A549 (cell line): ENCODE results near the gene BUD31. TPM values are rescaled to one million over a fixed set of nuclear protein-coding genes. Genes with fewer than 3 reads are reported as not detected.
A peak's percentile ranks its signal among the peaks of the same experiment; 100 is the strongest.

Source experiments
- ATAC-seq, 2 experiments: fragments of 200-7000 bp in 1 of 2; fragments of >200 bp in 1 of 2; cut with Nextera tagmentation in 1 of 2; cut with Tn5 transposase in 1 of 2; 3 replicates each; pipeline versions ENCODE4 v1.8.0 to v1.9.1; 2018 to 2020; ENCODE audit warnings: mild to moderate bottlenecking in 1 of 2, moderate library complexity in 1 of 2
- CTCF ChIA-PET: fragments of 300-600 bp; sonication (Branson Sonifier 250); formaldehyde crosslinking; extraction: SDS; loops from one replicate; lab custom pipeline; 2021; ENCODE audit warnings: antibody characterized with exemption, inconsistent platforms; lab: Yijun Ruan, JAX
- POLR2A ChIA-PET: fragments of 350-600 bp; formaldehyde crosslinking; extraction: SDS; loops from one replicate; lab custom pipeline; 2021; ENCODE audit warnings: antibody characterized with exemption, inconsistent platforms; lab: Yijun Ruan, JAX
- DNase-seq, 2 experiments: peaks; one replicate each; pipeline versions ENCODE4 v3.0.0 to v3.0.0-alpha.2; 2011 to 2016; ENCODE audit warnings: low read depth in 1 of 2, low spot score in 1 of 2
- FAIRE-seq: peaks from 2 replicates; lab custom pipeline; 2011; peaks lifted over from hg19 to GRCh38; lab: Jason Lieb, UNC
- H3K27ac ChIP-seq, 2 experiments: fragments of >200 bp; sonication (Bioruptor Twin); formaldehyde crosslinking; 3 replicates each; pipeline ENCODE4 v1.5.1; 2016 to 2017
- H3K4me1 ChIP-seq: fragments of >200 bp; sonication (Bioruptor Twin); formaldehyde crosslinking; 3 replicates; pipeline ENCODE4 v1.6.1; 2016
- H3K4me2 ChIP-seq: fragments of >200 bp; sonication (Bioruptor Twin); formaldehyde crosslinking; 3 replicates; pipeline ENCODE4 v1.6.1; 2016
- H3K4me3 ChIP-seq: fragments of >200 bp; sonication (Bioruptor Twin); formaldehyde crosslinking; 3 replicates; pipeline ENCODE4 v1.5.1; 2016
- H3K9me3 ChIP-seq: fragments of >200 bp; sonication (Bioruptor Twin); formaldehyde crosslinking; 3 replicates; pipeline ENCODE4 v1.6.1; 2016
- CBX8 ChIP-seq: fragments of 200-600 bp; sonication (generic); IDR thresholded peaks from 2 replicates; pipeline ENCODE4 v1.6.1; 2016
- CHD2 ChIP-seq: fragments of 150-350 bp; IDR thresholded peaks from 2 replicates; pipeline ENCODE4 v1.6.1; 2014; ENCODE audit warnings: low read length; ENCODE audit not compliant: partially characterized antibody
- FOSB ChIP-seq: fragments of 250-450 bp; sonication (Bioruptor Pico); IDR thresholded peaks from 2 replicates; pipeline ENCODE4 v1.5.0; 2020; ENCODE audit warnings: mild to moderate bottlenecking, moderate library complexity
- FOSL2 ChIP-seq, 2 experiments: fragments of 450-650 bp in 1 of 2; fragments of >200 bp in 1 of 2; sonication (Bioruptor Twin) in 1 of 2; formaldehyde crosslinking; IDR thresholded peaks; 2 replicates each; pipeline versions ENCODE4 v1.5.0 to v1.6.1; 2016 to 2020; ENCODE audit warnings: mild to moderate bottlenecking in 1 of 2, moderate library complexity in 1 of 2
- HEYL ChIP-seq: fragments of 250-450 bp; sonication (Bioruptor Pico); IDR thresholded peaks from 2 replicates; pipeline ENCODE4 v1.8.0; 2021; ENCODE audit warnings: mild to moderate bottlenecking, moderate library complexity
- JUNB ChIP-seq: fragments of >200 bp; sonication (Bioruptor Twin); formaldehyde crosslinking; IDR thresholded peaks from 2 replicates; pipeline ENCODE4 v1.6.1; 2016
- MYC ChIP-seq: IDR thresholded peaks from 2 replicates; pipeline ENCODE4 v1.6.1; 2012; ENCODE audit warnings: mild to moderate bottlenecking, inconsistent platforms, low read length, improper control_type of control experiment, borderline replicate concordance
- NR3C1 ChIP-seq: fragments of >200 bp; sonication (Bioruptor Twin); formaldehyde crosslinking; IDR thresholded peaks from 3 replicates; pipeline ENCODE4 v1.6.1; 2017
- POLR2AphosphoS2 ChIP-seq: conservative IDR thresholded peaks from 2 replicates; pipeline ENCODE4 v1.6.1; 2012; ENCODE audit warnings: low read length, improper control_type of control experiment, inconsistent platforms
- RARB ChIP-seq: fragments of 250-450 bp; sonication (Bioruptor Pico); IDR thresholded peaks from 2 replicates; pipeline ENCODE4 v1.8.0; 2021; ENCODE audit warnings: mild to moderate bottlenecking, moderate library complexity
- RFX5 ChIP-seq: fragments of 450-650 bp; IDR thresholded peaks from 2 replicates; pipeline ENCODE4 v1.7.1; 2014; ENCODE audit warnings: antibody characterized with exemption, mild to moderate bottlenecking, moderate library complexity
- RNF2 ChIP-seq: fragments of 200-600 bp; sonication (generic); IDR thresholded peaks from 2 replicates; pipeline ENCODE4 v1.6.1; 2016; ENCODE audit warnings: low read depth, mild to moderate bottlenecking, antibody characterized with exemption, moderate library complexity, borderline replicate concordance
- SMC3 ChIP-seq: fragments of >200 bp; sonication (Bioruptor Twin); formaldehyde crosslinking; IDR thresholded peaks from 3 replicates; pipeline ENCODE4 v1.6.1; 2018; ENCODE audit warnings: inconsistent platforms
- SREBF2 ChIP-seq: fragments of 450-650 bp; IDR thresholded peaks from 2 replicates; pipeline ENCODE4 v1.6.1; 2014; ENCODE audit warnings: mild to moderate bottlenecking, moderate library complexity
- USF2 ChIP-seq: fragments of 450-650 bp; IDR thresholded peaks from 2 replicates; pipeline ENCODE4 v1.6.1; 2014; ENCODE audit warnings: antibody characterized with exemption
- ZNF302 ChIP-seq: fragments of 250-450 bp; sonication (Bioruptor Pico); IDR thresholded peaks from 2 replicates; pipeline ENCODE4 v1.9.0; 2021; ENCODE audit warnings: inconsistent platforms, mild to moderate bottlenecking, moderate library complexity
- WGBS: methylation state at CpG from one replicate; pipeline ENCODE4 v1.1.6; 2017; ENCODE audit errors: missing lambda C conversion rate; 5-methylcytosine and 5-hydroxymethylcytosine counted together
- polyA plus RNA-seq, 4 experiments: library from polyadenylated mRNA; depleted of rRNA in 3 of 4; stranded (reverse); fragments of >200 nt; fragmentation: RNase III in 1 of 4; extraction: RNeasy Plus Mini Kit Qiagen cat#74134 plus additional on column Dnase treatment in 1 of 4; gene quantifications; 2 replicates in 3 of 4; 3 replicates in 1 of 4; pipeline ENCODE4 v1.2.3, GENCODE V29; 2011 to 2017
- TF ChIP-seq, protein P1 (sequence below): fragments of 200-600 bp; sonication (generic); IDR thresholded peaks from 2 replicates; pipeline ENCODE4 v1.6.1; 2016; ENCODE audit warnings: antibody characterized with exemption, mild to moderate bottlenecking, moderate library complexity
- TF ChIP-seq, protein P2 (sequence below): fragments of 250-450 bp; sonication (Bioruptor Pico); IDR thresholded peaks from 2 replicates; pipeline ENCODE4 v1.5.0; 2020; ENCODE audit warnings: low read depth, mild to moderate bottlenecking, moderate library complexity
- TF ChIP-seq, protein P3 (sequence below): fragments of 150-350 bp; IDR thresholded peaks from 2 replicates; pipeline ENCODE4 v1.6.1; 2014; ENCODE audit warnings: low read depth, mild to moderate bottlenecking, low read length

Gene BUD31
- polyA plus RNA-seq, 2 of the 4 experiments (the other 2 are of a cell fraction), result 96.5 to 105 TPM

- TF ChIP-seq, protein P1, sequence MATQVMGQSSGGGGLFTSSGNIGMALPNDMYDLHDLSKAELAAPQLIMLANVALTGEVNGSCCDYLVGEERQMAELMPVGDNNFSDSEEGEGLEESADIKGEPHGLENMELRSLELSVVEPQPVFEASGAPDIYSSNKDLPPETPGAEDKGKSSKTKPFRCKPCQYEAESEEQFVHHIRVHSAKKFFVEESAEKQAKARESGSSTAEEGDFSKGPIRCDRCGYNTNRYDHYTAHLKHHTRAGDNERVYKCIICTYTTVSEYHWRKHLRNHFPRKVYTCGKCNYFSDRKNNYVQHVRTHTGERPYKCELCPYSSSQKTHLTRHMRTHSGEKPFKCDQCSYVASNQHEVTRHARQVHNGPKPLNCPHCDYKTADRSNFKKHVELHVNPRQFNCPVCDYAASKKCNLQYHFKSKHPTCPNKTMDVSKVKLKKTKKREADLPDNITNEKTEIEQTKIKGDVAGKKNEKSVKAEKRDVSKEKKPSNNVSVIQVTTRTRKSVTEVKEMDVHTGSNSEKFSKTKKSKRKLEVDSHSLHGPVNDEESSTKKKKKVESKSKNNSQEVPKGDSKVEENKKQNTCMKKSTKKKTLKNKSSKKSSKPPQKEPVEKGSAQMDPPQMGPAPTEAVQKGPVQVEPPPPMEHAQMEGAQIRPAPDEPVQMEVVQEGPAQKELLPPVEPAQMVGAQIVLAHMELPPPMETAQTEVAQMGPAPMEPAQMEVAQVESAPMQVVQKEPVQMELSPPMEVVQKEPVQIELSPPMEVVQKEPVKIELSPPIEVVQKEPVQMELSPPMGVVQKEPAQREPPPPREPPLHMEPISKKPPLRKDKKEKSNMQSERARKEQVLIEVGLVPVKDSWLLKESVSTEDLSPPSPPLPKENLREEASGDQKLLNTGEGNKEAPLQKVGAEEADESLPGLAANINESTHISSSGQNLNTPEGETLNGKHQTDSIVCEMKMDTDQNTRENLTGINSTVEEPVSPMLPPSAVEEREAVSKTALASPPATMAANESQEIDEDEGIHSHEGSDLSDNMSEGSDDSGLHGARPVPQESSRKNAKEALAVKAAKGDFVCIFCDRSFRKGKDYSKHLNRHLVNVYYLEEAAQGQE, result no peak
- TF ChIP-seq NR3C1 (no peak), RARB (CRISPR knock-in tag) (no peak), CBX8 (no peak), ZNF302 (CRISPR knock-in tag) (no peak)
- TF ChIP-seq, protein P2, sequence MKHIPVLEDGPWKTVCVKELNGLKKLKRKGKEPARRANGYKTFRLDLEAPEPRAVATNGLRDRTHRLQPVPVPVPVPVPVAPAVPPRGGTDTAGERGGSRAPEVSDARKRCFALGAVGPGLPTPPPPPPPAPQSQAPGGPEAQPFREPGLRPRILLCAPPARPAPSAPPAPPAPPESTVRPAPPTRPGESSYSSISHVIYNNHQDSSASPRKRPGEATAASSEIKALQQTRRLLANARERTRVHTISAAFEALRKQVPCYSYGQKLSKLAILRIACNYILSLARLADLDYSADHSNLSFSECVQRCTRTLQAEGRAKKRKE (CRISPR knock-in tag), result no peak
Observed at GRCh38 chr7:99420213-99420612, 11.4 kb downstream of the BUD31 start (continued).

GRCh38 chr7:99420986-99421385, 12.2 kb downstream of the BUD31 start:
- Histone ChIP-seq H3K4me2 (no peak overlapping the region), H3K4me1 (peaks cover 4% of the 10 kb centered on the region; the same call in 1 of the 3 replicates), H3K4me3 (no peak overlapping the region), H3K9me3 (no peaks in the 10 kb centered on the region), H3K27ac (no peak overlapping the region)
- no peak for FAIRE-seq
- ChIA-PET POLR2A (interaction anchor here (0.7 to 3.1 kb wide), 2 partner anchors 13 to 17 kb away, joined by 3 to 12 read pairs; partner anchors contain the start of genes BUD31, CPSF4, PDAP1 and PTCD1), CTCF (interaction anchor here (0.9 to 1.6 kb wide), 3 partner anchors 12 to 28 kb away, joined by 3 to 7 read pairs (median 4); partner anchors contain the start of genes BUD31 and PDAP1)
- 93% methylated on average over 7 of the region's 7 CpGs for WGBS
- DNase-seq, result no peak
- TF ChIP-seq MYC, result no peak
- ATAC-seq, result no peak

GRCh38 chr7:99422186-99422585, 13.4 kb downstream of the BUD31 start:
- ChIA-PET POLR2A (interaction anchor here (1.0 to 3.1 kb wide), 2 partner anchors 13 to 14 kb away, joined by 4 to 12 read pairs; partner anchors contain the start of genes BUD31 and PDAP1), CTCF (interaction anchor here (0.7 to 3.3 kb wide), 3 partner anchors 10 to 27 kb away, joined by 3 to 9 read pairs (median 3); no protein-coding TSS in a partner anchor)
- no peak for TF ChIP-seq RFX5
- no peak for TF ChIP-seq RNF2
- TF ChIP-seq, protein P3, sequence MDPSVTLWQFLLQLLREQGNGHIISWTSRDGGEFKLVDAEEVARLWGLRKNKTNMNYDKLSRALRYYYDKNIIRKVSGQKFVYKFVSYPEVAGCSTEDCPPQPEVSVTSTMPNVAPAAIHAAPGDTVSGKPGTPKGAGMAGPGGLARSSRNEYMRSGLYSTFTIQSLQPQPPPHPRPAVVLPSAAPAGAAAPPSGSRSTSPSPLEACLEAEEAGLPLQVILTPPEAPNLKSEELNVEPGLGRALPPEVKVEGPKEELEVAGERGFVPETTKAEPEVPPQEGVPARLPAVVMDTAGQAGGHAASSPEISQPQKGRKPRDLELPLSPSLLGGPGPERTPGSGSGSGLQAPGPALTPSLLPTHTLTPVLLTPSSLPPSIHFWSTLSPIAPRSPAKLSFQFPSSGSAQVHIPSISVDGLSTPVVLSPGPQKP, result no peak
- no peak for TF ChIP-seq SMC3
- TF ChIP-seq USF2, result no peak
- TF ChIP-seq SREBF2, result no peak
- no peak for TF ChIP-seq CHD2
- TF ChIP-seq FOSB (CRISPR knock-in tag), result no peak
- no peak for TF ChIP-seq POLR2AphosphoS2
- no peak for TF ChIP-seq HEYL
- TF ChIP-seq FOSL2 (IDR thresholded peaks at IDR 0.05), result no peak
- no peak for TF ChIP-seq FOSL2 (CRISPR knock-in tag; IDR thresholded peaks at IDR 0.05)
- TF ChIP-seq, protein P2 (CRISPR knock-in tag), result no peak
- no peak for TF ChIP-seq JUNB
- TF ChIP-seq MYC, result no peak
- DNase-seq, result no peak
- peak in 1 of 2 experiments; percentile 9; a peak in 2 of 6 replicates for ATAC-seq
- 91% methylated on average over 11 of the region's 11 CpGs for WGBS
- no peak overlapping the region for H3K4me3 ChIP-seq
- no peaks in the 10 kb centered on the region for H3K4me1 ChIP-seq
- H3K9me3 ChIP-seq, result no peaks in the 10 kb centered on the region
- no peak overlapping the region for H3K4me2 ChIP-seq
- no peak for FAIRE-seq
- H3K27ac ChIP-seq, result no peak overlapping the region
